ENCODE data around the gene CNGA3.
A peak's percentile ranks its signal among the peaks of the same experiment; 100 is the strongest.

Gene CNGA3

GRCh38 chr2:98378901-98379300 is 32.6 kb downstream of the CNGA3 start:
- DNase-seq, result no peak

- no peak for DNase-seq
Observed at GRCh38 chr2:98379311-98380202, 33.3 kb downstream of the CNGA3 start.

GRCh38 chr2:98380203-98380535 is 33.9 kb downstream of the CNGA3 start:
- DNase-seq, result no peak

GRCh38 chr2:98381494-98381893 is 35.2 kb downstream of the CNGA3 start:
- no peak for DNase-seq

- DNase-seq, result no peak
Observed at GRCh38 chr2:98382086-98382485, 35.8 kb downstream of the CNGA3 start.

GRCh38 chr2:98382739-98383138 is 36.5 kb downstream of the CNGA3 start:
- DNase-seq, result no peak

GRCh38 chr2:98383166-98383565 is 36.9 kb downstream of the CNGA3 start:
- no peak for DNase-seq

- DNase-seq, result peak; percentile 88
Observed at GRCh38 chr2:98385050-98385699, 38.9 kb downstream of the CNGA3 start.

GRCh38 chr2:98387478-98387877 is 41.2 kb downstream of the CNGA3 start:
- peak; percentile 23 for DNase-seq

GRCh38 chr2:98388081-98388480 is 41.8 kb downstream of the CNGA3 start:
- DNase-seq, result peak; percentile 26

- DNase-seq, result peak; percentile 44
Observed at GRCh38 chr2:98388601-98389250, 42.5 kb downstream of the CNGA3 start.

GRCh38 chr2:98389251-98389605 is 43.0 kb downstream of the CNGA3 start:
- DNase-seq, result no peak

- DNase-seq, result peak; percentile 43
Observed at GRCh38 chr2:98390571-98391476, 44.6 kb downstream of the CNGA3 start.

- peak; percentile 37 for DNase-seq
Observed at GRCh38 chr2:98391581-98392270, 45.5 kb downstream of the CNGA3 start.

GRCh38 chr2:98393354-98393753 is 47.1 kb downstream of the CNGA3 start:
- DNase-seq, result peak; percentile 22

- no peak for DNase-seq
Observed at GRCh38 chr2:98394595-98395153, 48.4 kb downstream of the CNGA3 start.

GRCh38 chr2:98395977-98396376 is 49.7 kb downstream of the CNGA3 start:
- no peak for DNase-seq

GRCh38 chr2:98396745-98397355 is 50.6 kb downstream of the CNGA3 start:
- DNase-seq, result peak; percentile 12

GRCh38 chr2:98399140-98399539 is 52.9 kb downstream of the CNGA3 start:
- no peak for DNase-seq

GRCh38 chr2:98403878-98404277 is 57.6 kb downstream of the CNGA3 start:
- DNase-seq, result no peak

- no peak for DNase-seq
Observed at GRCh38 chr2:98404556-98405250, 58.4 kb downstream of the CNGA3 start.
